HCT116 (cell line): ENCODE results near the gene NR6A1.

Experiments used
- POLR2AphosphoS5 ChIP-seq: IDR thresholded peaks from 2 replicates; pipeline ENCODE4 v1.6.1; 2011; ENCODE audit warnings: mild to moderate bottlenecking, low read depth, low read length, moderate library complexity
- RAD21 ChIP-seq: IDR thresholded peaks from 2 replicates; pipeline ENCODE4 v1.6.1; 2012; ENCODE audit warnings: low read depth, mild to moderate bottlenecking

DNA sequence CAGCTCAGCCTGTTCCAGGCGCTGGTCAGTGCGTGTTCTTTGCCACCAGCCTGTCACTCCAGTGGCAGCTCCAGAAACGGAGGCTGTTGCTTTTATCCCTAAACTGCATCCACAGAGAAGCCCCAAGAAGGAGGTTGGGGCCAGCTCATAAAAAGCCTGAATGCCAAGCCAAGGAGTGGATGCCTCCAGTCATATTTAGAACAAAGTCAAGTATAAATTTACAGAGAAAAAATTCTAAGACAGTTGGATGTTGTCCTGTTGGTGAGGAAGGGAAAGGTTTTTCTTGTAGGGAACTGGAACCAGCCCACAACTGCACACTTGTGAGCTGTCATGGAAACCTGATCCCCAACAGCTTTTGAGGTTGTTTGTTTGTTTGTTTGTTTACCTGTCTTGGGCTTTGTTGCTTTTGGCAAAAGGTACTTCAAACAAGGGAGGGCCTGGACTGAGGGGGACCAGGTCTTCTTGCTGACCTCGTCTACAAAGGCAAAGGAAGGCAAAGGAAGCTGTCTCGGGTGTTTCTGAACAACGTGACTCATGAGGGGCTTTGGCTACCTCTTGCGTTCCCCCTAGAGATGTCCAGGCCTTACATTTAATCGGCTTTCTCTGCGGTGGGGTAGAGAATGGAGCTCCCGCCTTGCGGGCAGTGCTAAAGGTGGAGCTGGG is 42.5 kb upstream of the NR6A1 start:
- TF ChIP-seq RAD21, result no peak
- no peak for TF ChIP-seq POLR2AphosphoS5
